Osteoblast (primary cell): Measurements from ENCODE around the gene LUZP2. TPM values are rescaled to one million over a fixed set of nuclear protein-coding genes. Genes with fewer than 3 reads are reported as not detected.

Experiments used
- DNase-seq: peaks from one replicate; pipeline ENCODE4 v3.0.0; 2011; ENCODE audit warnings: low spot score, mixed read lengths; ENCODE audit not compliant: insufficient read length; ENCODE audit errors: missing footprints
- H2AFZ ChIP-seq: 2 replicates; pipeline ENCODE4 v1.6.0; 2011; ENCODE audit warnings: mild to moderate bottlenecking, low read length
- H3K27ac ChIP-seq: 2 replicates; pipeline ENCODE4 v1.5.1; 2011; ENCODE audit warnings: mild to moderate bottlenecking, low read depth, low read length, moderate library complexity
- H3K27me3 ChIP-seq: 2 replicates; pipeline ENCODE4 v1.6.0; 2012; ENCODE audit warnings: mild to moderate bottlenecking, control low read depth, inconsistent platforms, low read length, moderate library complexity; ENCODE audit not compliant: insufficient read depth
- H3K36me3 ChIP-seq: 2 replicates; pipeline ENCODE4 v1.5.1; 2011; ENCODE audit warnings: mild to moderate bottlenecking, low read length, control low read depth, moderate library complexity; ENCODE audit not compliant: insufficient read depth
- H3K4me1 ChIP-seq: 2 replicates; pipeline ENCODE4 v1.5.1; 2011; ENCODE audit warnings: mild to moderate bottlenecking, low read length, control low read depth, moderate library complexity; ENCODE audit not compliant: insufficient read depth
- H3K4me2 ChIP-seq: 2 replicates; pipeline ENCODE4 v1.6.0; 2011; ENCODE audit warnings: mild to moderate bottlenecking, low read length; ENCODE audit not compliant: insufficient read depth
- H3K4me3 ChIP-seq: fragments of 200-600 bp; sonication (generic); 3 replicates; pipeline ENCODE4 v1.5.1; 2012; ENCODE audit warnings: mild to moderate bottlenecking, low read length, inconsistent platforms; ENCODE audit not compliant: insufficient read depth
- H3K79me2 ChIP-seq: 2 replicates; pipeline ENCODE4 v1.6.0; 2012; ENCODE audit warnings: mild to moderate bottlenecking, low read length, control low read depth, inconsistent platforms; ENCODE audit not compliant: insufficient read depth
- H3K9me3 ChIP-seq: 2 replicates; pipeline ENCODE4 v1.5.1; 2011; ENCODE audit warnings: low read depth, low read length, control low read depth
- H4K20me1 ChIP-seq: 2 replicates; pipeline ENCODE4 v1.6.0; 2012; ENCODE audit warnings: mild to moderate bottlenecking, low read length, control low read depth; ENCODE audit not compliant: insufficient read depth
- total RNA-seq: library from RNA; depleted of rRNA; stranded (reverse); fragments of >200 nt; gene quantifications from 2 replicates; pipeline ENCODE4 v1.2.3, GENCODE V29; 2012
- TF ChIP-seq, protein P1 (sequence below): IDR thresholded peaks from 2 replicates; pipeline ENCODE4 v1.5.1; 2011; ENCODE audit warnings: mild to moderate bottlenecking, low read depth, low read length, moderate library complexity; ENCODE audit errors: extremely low read depth

Gene LUZP2
- total RNA-seq, 1 donor = not detected

DNA sequence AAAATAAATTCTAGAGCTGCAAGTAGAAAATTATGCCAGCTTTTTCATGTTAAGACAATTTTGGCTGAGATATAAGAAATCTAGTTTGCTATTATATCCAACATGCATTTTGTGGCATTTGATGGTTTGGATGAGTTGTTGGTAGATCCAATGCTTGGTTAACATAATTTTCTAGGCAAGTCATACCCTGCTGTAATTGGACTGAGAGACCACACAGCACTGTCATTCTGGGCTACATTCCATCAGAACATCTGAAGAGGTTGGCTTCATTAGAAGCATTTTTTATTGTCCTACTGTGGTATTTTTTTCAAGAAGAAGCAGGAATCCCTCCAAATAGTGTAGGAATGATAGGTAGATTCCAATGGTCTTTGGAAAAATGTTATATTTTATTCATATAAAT, 561.0 kb downstream of the LUZP2 start:
- Histone ChIP-seq H3K4me3 (no peak overlapping the region), H3K4me2 (no peak overlapping the region), H3K9me3 (no peaks in the 10 kb centered on the region), H3K79me2 (no peaks in the 10 kb centered on the region), H3K36me3 (no peaks in the 10 kb centered on the region), H4K20me1 (no peaks in the 10 kb centered on the region), H2AFZ (no peak overlapping the region), H3K27me3 (no peaks in the 10 kb centered on the region), H3K4me1 (no peaks in the 10 kb centered on the region), H3K27ac (no peak overlapping the region)
- TF ChIP-seq, protein P1, sequence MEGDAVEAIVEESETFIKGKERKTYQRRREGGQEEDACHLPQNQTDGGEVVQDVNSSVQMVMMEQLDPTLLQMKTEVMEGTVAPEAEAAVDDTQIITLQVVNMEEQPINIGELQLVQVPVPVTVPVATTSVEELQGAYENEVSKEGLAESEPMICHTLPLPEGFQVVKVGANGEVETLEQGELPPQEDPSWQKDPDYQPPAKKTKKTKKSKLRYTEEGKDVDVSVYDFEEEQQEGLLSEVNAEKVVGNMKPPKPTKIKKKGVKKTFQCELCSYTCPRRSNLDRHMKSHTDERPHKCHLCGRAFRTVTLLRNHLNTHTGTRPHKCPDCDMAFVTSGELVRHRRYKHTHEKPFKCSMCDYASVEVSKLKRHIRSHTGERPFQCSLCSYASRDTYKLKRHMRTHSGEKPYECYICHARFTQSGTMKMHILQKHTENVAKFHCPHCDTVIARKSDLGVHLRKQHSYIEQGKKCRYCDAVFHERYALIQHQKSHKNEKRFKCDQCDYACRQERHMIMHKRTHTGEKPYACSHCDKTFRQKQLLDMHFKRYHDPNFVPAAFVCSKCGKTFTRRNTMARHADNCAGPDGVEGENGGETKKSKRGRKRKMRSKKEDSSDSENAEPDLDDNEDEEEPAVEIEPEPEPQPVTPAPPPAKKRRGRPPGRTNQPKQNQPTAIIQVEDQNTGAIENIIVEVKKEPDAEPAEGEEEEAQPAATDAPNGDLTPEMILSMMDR = no peak
- DNase-seq = no peak

DNA sequence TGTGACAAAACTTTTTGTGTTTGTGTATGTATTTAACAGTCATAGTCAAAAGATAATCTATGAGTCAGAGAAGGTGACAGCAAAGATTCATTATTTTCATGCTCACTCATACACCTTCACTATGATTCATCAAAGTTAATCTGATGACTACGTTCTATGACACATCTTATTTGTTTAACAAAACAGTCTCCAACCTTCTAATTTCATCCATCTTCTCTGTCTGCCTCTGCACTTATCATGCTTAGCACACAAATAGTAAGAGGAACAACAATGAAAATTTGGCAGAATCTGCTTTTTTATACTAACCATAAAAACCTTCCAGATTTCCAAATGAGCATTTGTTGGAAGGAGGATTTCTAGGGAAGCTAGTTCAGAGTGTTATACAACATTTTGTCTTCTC, 568.9 kb downstream of the LUZP2 start:
- DNase-seq = no peak
- Histone ChIP-seq H3K36me3 (no peaks in the 10 kb centered on the region), H3K9me3 (no peaks in the 10 kb centered on the region), H3K4me3 (no peak overlapping the region), H2AFZ (no peak overlapping the region), H3K27me3 (no peaks in the 10 kb centered on the region), H3K27ac (no peak overlapping the region), H3K4me2 (no peak overlapping the region), H3K79me2 (no peaks in the 10 kb centered on the region), H3K4me1 (no peaks in the 10 kb centered on the region), H4K20me1 (no peaks in the 10 kb centered on the region)
- TF ChIP-seq, protein P1 = no peak

DNA sequence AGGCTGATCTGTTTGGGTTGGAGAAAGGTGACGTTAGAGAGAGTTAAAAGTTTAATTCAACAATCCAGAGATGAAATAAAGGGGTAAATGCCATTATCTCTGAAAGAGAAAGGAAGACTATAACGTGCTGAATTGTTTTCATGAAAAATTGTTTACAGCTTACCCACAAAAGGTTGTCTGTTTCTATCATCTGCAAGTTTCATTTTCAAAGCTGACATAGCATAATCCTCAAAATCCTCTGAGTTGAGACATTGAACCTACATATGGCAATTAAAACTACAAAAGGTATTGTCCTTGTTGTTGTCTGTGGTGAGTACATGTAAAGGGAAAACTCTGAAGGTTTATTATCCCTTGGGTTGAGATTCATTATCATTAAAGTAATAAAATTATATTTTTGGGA, 569.9 kb downstream of the LUZP2 start:
- Histone ChIP-seq H3K36me3 (no peaks in the 10 kb centered on the region), H3K27me3 (no peaks in the 10 kb centered on the region), H3K27ac (no peak overlapping the region), H3K9me3 (no peaks in the 10 kb centered on the region), H3K4me1 (no peaks in the 10 kb centered on the region), H4K20me1 (no peaks in the 10 kb centered on the region), H3K4me3 (no peak overlapping the region), H3K4me2 (no peak overlapping the region), H3K79me2 (no peaks in the 10 kb centered on the region), H2AFZ (no peak overlapping the region)
- DNase-seq = no peak
- TF ChIP-seq, protein P1 = no peak

DNA sequence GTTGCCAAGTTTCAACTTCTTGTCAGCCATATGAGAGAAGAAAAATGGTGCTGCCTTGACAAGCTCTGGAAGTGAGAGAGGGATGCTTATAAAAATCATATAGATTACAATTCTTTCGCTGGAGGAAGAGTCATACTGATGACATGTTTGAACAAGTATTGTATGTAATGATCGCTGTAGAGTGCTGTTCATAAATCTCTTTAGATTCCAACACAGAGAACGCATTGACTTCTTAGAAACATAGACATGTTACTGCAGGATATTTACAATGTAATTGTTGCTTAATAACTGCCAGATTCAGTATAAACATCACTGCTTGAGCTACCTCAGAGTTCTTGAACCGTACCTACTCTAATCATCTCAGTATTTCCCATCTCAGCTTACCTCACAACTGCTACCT, 571.6 kb downstream of the LUZP2 start:
- Histone ChIP-seq H3K9me3 (no peaks in the 10 kb centered on the region), H3K4me2 (no peak overlapping the region)

More for the DNA sequence above, 571.6 kb downstream of the LUZP2 start:
- TF ChIP-seq, protein P1 = no peak
- Histone ChIP-seq H3K27ac (no peak overlapping the region), H3K79me2 (no peaks in the 10 kb centered on the region), H2AFZ (no peak overlapping the region), H3K36me3 (no peaks in the 10 kb centered on the region), H3K27me3 (no peaks in the 10 kb centered on the region), H3K4me1 (no peaks in the 10 kb centered on the region), H3K4me3 (no peak overlapping the region), H4K20me1 (no peaks in the 10 kb centered on the region)
- DNase-seq = no peak
